HL-60/S4 treated with phorbol 12-myristate 13-acetate at 8.2 ng/mL for 4 days and 3 days (cell line): ENCODE data around the gene RPGRIP1.
"Not testable (repeated sequence)": the region's sequence is repeated elsewhere in the genome, so short reads cannot be mapped to it uniquely, and the experiment has no call there.

Source experiments
- in situ Hi-C: fragments of 300-500 bp; cut with MboI; formaldehyde crosslinking; loops from 2 replicates; pipeline ENCODE4 v1.15.0; 2022; ENCODE audit warnings: low sequenced_read_pairs

The RPGRIP1 gene

DNA sequence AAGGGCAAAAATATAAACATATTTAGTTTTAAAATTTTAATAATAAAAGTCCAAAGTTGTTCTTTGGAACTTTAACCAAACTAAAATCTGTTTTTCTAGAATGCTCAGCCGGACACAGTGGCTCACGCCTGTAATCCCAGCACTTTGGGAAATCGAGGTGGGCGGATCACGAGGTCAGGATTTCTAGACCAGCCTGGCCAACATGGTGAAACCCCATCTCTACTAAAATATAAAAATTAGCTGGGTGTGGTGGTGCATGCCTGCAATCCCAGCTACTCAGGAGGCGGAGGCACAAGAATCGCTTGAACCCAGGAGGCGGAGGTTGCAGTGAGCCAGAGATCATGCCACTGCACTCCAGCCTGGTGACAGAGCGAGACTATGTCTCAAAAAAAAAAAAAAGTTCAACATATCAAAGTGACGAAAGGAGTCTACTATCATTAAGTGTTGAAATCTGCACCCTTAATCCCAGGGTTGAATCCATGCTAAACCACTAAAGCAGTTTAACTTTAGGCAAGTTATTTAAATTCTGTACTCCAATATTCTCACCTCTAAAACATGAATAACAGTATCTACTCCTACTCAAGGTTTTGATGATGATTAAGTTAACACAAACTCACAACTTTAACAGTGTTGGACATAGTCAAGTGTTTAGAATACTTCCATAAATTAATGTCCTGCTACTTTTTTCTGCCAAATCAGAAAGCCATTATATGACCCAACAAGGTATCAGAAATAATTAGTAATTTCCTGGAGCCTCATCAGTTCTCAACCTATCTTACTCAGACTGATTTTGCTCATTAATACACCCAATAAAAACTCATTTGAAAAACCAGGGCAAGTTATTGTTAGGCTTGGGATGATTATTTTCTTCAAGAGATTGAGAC is 21.6 kb upstream of the RPGRIP1 start:
- in situ Hi-C loops = no loop called here

DNA sequence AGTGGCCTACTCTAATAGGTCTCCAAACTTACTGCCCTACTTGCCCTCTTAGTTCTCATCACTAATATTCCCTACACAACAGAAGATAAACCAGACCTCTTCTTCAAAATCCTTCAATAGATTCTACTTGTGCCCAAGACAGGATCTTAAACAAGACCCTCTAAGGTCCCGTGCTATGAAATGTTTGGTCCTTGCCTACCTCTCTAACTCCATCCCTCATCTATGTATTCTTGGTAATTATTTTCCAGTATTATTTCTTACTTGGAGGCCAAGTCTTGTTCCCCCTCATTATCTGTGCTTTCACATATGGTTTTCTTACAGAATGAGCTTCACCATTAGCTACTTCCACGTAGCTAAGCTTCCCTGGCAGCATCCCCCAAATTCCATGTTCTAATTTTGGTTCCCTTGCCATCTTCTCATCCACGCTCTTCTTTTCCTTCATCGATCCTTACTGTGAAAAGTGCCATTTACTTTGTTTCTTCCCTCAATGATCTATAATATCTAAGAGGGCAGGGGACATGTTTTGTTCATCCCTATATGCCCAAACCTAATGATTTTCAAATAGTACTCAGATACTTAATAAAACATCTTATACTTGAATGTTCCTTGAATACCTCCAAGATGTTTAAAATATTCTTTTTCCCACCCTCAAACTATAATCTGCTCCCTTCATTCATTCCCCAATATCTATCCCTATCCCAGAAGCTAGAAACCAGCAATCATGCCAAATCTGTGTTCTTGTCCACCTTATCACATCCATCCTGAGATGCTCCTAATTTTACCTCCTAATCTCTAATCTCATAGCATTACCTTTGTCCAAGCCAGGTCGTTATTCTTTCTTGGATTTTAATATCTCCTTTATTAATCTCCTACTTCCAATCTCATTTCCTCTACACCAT is 20.7 kb upstream of the RPGRIP1 start:
- in situ Hi-C loops = no loop called here

DNA sequence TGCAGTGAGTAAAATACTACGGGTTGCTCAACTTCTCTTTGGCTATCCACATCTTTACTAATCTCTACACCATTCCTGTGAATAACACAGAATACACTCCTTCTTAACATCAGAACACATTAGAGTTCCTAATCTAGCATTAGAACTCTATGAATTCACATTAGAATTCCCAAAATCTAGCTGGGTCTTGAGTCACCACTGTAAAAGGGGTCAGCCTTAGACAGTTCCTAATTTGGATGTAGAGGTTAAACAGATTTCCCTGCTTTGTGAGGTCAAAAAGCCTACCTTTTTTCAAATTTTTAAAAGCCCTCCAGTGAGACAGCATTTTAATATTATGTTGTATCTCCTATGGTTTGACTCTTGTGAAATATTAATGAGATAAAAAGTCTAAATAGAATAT is 18.1 kb upstream of the RPGRIP1 start:
- in situ Hi-C loops = no loop called here

DNA sequence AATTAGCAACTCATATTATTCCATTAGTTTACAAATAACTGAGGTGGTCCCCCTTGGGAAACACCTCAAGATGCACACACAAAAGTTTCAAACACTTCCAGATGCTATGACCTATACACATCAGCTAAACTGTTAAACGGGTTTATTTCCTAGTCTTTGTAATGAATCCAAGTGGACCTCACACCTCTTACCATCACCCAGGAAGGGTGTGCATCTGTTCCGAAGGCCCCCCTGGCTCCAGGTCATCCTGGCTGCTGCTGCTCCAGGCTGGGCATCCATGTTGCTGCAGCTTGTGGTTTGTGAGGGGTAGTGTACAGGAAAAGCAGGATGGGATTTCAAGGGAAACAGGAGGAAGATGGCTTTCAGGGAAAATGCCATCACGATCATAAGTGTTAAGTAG is 17.5 kb upstream of the RPGRIP1 start:
- in situ Hi-C loops = no loop called here

- in situ Hi-C loops = no loop called here
These were observed 16.4 kb upstream of the RPGRIP1 start for GRCh38 chr14:21263284-21264024.

- in situ Hi-C loops = no loop called here
These were observed 15.7 kb upstream of the RPGRIP1 start for GRCh38 chr14:21264025-21264801.

DNA sequence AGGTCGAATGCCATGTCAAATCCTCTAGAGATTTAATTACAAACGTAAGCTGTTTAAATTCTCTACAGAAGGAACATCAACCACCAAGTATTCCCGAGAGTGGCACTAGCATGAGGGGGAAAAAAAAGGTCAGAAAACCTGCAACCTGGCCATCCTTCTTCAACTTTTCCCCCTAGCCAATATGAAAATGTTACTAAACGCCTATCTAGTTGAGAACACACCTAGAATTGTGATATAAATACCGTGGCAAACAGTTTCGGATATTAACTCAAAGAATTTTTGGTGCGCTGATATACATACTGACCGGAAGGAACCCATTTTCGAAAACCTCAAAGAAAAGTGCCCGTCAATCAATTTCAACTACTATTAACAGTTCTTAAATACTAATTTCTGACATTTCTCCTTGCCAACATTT is 12.4 kb upstream of the RPGRIP1 start:
- in situ Hi-C loops = no loop called here

DNA sequence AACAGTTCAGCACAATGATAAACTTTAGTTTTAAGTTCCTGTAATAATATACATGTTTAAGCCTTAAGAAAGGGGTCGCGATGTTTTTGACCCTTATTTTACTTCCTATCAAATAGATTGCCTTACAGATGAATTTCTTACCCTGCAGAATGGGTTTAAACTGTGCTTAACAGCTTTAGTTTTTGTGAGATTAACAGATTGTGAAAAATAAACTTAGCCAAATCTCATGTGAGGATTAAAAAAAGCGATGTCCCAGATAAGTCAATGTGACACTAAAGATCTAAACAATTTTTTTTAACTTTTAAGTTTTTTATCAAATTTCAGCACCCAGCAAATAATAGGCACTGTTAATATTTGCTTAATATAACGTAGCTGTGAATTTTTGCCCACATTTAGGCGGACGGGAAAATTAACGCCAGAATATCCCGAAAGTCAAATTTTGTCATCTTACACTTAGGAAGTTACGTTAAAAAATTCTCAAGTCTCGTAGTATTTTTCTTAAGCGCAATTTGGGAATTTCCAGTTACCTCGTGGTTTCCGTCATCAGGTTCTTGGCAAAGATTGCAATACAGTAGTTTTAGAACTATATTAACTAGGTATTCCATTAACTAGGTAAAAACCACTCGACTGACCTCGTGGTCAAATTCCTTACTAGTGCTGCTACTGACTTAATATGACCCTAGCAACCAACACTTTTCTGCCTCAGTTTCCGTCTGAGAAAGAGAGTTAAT is 11.8 kb upstream of the RPGRIP1 start:
- in situ Hi-C loops = no loop called here

DNA sequence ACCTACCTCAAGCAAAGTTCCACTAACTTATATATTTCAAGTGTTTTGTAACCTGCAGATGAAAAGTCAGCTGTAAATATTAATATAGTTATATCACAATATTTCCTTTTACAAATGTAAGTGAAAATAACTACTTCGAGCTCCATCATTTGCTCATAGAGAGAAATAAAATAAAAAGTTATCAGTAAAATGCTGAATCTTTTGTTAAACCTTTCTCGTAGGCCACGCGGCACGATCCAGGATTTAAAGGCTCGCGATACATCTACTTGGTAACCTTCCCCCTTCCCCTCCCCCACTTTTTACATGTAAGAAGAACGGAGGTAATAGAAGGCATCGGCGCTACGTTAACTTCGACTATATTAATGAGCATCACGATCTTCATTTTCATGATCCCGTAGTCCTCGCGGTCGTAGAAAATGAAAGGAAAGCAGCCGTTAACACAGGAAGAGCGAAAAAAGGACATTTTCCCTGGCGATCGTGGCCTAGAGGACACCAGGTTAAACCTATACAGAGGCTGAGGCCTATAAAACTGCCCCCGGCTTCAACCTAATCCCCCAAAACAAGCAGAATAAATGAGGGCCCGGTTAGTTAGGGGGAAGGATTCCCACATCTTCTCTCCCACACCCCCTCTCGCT is 11.1 kb upstream of the RPGRIP1 start:
- in situ Hi-C loops = no loop called here

DNA sequence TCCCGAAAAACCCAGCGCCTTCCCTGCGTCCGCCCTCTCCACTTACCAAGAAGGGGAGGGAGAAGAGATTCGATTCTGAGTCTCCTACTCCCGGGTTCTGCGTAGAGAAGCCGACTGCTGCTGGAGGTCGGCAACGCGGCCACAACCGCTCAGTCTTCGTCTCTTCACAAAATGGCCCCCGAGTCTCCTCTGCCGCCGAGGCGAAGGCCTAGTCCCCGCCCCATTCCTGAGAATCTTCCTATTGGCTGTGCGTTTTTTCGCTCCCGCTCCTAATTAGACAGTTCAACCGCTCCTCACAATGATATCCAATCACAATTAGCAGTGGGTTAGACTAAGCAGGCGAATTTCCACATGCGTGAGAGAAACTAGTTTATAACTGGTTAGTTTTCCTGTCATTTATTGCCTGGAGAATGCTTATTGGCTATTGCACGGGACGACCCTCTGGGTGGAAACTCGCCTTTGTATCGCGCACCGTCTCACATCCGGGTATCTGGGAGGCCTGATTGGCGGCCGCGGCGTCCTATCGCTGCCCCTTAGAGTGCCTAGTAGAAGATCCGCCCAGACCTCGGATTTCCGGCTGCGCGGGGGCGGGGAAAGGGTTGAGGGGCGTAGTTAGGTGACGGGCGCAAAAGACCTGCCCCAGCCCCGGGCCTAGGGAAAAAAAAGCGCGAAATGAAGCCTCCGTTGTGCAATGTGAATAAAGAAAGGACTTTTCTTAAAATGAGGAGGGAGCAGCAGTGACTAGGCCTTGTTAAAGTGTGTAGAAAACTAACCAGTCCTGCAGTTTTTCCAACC is 10.4 kb upstream of the RPGRIP1 start, which contains the start of gene HNRNPC:
TSS of gene HNRNPC (minus strand) at position 191 of the 795 bp plus-strand sequence. CDS start 35,249 bp downstream, outside the sequence.
- in situ Hi-C loops = no loop called here

DNA sequence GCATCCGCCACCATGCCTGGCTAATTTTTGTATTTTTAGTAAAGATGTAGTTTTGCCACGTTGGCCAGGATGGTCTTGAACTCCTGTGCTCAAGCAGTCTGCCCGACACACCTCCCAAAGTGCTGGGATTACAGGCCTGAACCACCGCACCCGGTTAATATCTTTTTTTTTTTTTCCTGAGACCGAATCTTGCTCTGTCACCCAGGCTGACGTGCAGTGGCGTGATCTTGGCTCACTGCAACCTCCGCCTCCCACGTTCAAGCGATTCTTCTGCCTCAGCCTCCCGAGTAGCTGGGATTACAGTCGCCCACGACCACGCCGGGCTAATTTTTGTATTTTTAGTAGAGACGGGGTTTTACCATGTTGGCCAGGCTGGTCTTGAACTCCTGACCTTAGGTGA is 7.2 kb upstream of the RPGRIP1 start:
- in situ Hi-C loops = not testable (repeated sequence)

DNA sequence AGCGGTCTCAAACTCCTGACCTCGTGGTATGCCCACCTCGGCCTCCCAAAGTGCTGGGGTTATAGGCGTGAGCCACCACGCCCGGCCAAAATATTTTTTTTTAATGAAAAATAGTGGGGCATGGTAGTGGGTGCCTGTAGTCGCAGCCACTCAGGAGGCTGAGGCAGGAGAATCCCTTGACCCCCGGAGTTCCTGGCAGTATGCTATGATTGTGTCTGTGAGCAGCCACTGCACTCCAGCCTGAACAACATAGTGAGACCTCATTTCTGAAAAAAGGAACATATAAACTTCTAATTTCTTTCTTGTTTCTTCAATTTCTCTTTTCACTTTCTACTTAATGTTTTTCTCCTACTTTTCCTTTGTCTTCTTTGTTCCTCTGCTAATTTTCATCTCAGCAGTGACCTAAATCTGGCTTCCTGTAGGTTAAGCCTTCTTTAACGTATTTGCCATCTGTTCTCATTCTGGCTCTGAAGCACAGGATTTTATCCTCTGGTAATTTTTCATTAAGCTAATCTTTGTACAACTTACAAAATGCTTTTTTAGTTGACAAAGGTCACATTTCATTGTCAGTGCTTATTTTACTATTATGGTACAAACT is 4.5 kb upstream of the RPGRIP1 start:
- in situ Hi-C loops = no loop called here

DNA sequence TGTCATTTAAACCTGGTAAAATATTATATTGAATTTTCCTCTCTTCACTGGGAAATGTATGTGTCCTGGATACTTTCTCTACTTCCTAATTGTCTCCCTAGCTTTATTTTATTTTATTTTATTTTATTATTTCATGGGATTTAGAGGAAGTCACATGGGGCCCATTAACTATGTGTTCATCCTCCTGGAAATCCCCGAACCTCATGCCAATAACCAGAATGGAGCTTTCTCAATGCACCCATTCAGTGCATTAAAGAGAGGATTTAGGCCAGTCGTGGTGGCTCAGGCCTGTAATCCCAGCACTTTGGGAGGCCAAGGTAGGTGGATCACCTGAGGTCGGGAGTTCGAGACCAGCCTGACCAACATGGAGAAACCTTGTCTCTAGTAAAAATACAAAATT is 1.3 kb upstream of the RPGRIP1 start:
- in situ Hi-C loops = no loop called here

GRCh38 chr14:21281917-21282316 is 2.0 kb downstream of the RPGRIP1 start:
- in situ Hi-C loops = not testable (repeated sequence)

- in situ Hi-C loops = not testable (repeated sequence)
These were observed 6.6 kb downstream of the RPGRIP1 start for GRCh38 chr14:21286516-21286915.

- in situ Hi-C loops = no loop called here
These were observed 7.3 kb downstream of the RPGRIP1 start for GRCh38 chr14:21287168-21287567.

DNA sequence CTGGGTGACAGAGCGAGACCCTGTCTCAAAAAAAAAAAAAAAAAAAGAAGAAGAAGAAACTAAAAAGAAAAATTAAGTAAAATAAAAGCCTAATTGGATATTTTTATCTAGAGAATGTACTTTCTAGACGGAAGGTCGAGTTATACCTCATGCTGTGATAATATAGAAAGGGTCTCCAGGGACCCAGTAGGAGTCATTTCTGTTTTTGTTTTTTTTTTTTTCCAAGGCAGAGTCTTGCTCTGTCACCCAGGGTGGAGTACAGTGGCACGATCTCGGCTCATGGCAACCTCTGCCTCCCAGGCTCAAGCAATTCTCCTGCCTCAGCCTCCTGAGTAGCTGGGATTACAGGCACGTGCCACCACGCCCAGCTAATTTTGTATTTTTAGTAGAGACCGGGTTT is 14.1 kb downstream of the RPGRIP1 start:
- in situ Hi-C loops = not testable (repeated sequence)

DNA sequence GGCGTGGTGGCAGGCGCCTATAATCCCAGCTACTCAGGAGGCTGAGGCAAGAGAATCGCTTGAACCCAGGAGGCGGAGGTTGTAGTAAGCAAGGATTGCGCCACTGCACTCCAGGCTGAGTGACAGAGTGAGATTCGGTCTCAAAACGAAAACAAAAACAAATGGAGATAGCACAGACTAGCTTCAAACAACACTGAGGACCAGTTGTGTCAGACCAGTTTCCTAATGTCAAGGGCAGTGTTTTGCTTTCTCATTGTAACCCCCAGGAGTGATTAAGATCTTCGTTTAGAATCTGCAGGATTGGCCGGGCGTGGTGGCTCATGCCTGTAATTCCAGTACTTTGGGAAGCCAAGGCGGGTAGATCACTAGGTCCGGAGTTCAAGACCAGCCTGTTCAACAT is 18.5 kb downstream of the RPGRIP1 start:
- in situ Hi-C loops = no loop called here
